Activated CD4-positive, alpha-beta T cell treated with anti-CD3 and anti-CD28 coated beads, Interleukin-2, amount 10 ng/mL, durations not matched to agents 24 days and 14 days (primary cell): Measurements from ENCODE around the gene FITM1. TPM values are rescaled to one million over a fixed set of nuclear protein-coding genes. Genes with fewer than 3 reads are reported as not detected.

ENCODE experiments used
- DNase-seq: peaks from one replicate; pipeline ENCODE4 v3.0.0; 2022
- H3K27ac Mint-ChIP-seq: one replicate; pipeline ENCODE4 v1.8.0; 2022; ENCODE audit warnings: mild to moderate bottlenecking, mixed read lengths
- H3K27me3 Mint-ChIP-seq: one replicate; pipeline ENCODE4 v1.8.0; 2022; ENCODE audit warnings: mixed read lengths
- H3K36me3 Mint-ChIP-seq: one replicate; pipeline ENCODE4 v1.8.0; 2022; ENCODE audit warnings: low read depth, mild to moderate bottlenecking, mixed read lengths
- H3K4me1 Mint-ChIP-seq: one replicate; pipeline ENCODE4 v1.8.0; 2021; ENCODE audit warnings: mixed read lengths
- H3K4me3 Mint-ChIP-seq: one replicate; pipeline ENCODE4 v1.8.0; 2022; ENCODE audit warnings: mild to moderate bottlenecking, moderate library complexity, mixed read lengths
- H3K9me3 Mint-ChIP-seq: one replicate; pipeline ENCODE4 v1.8.0; 2021; ENCODE audit warnings: mixed read lengths
- intact Hi-C: fragments of 100-400 bp; cut with micrococcal nuclease; formaldehyde crosslinking; loops from one replicate; pipeline ENCODE4 v1.15.1; 2023
- total RNA-seq: library from RNA; stranded (reverse); gene quantifications from 2 replicates; pipeline ENCODE4 v1.2.3, GENCODE V29; 2022

The FITM1 gene
- total RNA-seq, 1 donor from 2014 or later, result 0.54 TPM

- Mint-ChIP-seq H3K36me3 (peaks cover 84% of the 10 kb centered on the region), H3K27ac (peak overlapping the region; percentile 97), H3K9me3 (no peaks in the 10 kb centered on the region), H3K27me3 (peaks cover 2% of the 10 kb centered on the region), H3K4me1 (peaks cover 46% of the 10 kb centered on the region), H3K4me3 (peak overlapping the region; percentile 93)
- DNase-seq, result no peak
- intact Hi-C loops, result loop anchor here (5.0 kb wide), 2 partner anchors 103 to 148 kb away; no protein-coding TSS in a partner anchor
Measured at GRCh38 chr14:24159777-24160498, 29.5 kb downstream of the FITM1 start.

- H3K27ac Mint-ChIP-seq, result peak overlapping the region; percentile 97
- H3K27me3 Mint-ChIP-seq, result peaks cover 2% of the 10 kb centered on the region
- no peaks in the 10 kb centered on the region for H3K9me3 Mint-ChIP-seq
- H3K36me3 Mint-ChIP-seq, result peaks cover 86% of the 10 kb centered on the region
- DNase-seq, result no peak
- H3K4me1 Mint-ChIP-seq, result peaks cover 49% of the 10 kb centered on the region
- intact Hi-C loops, result loop anchor here (5.0 kb wide), 2 partner anchors 103 to 148 kb away; no protein-coding TSS in a partner anchor
- H3K4me3 Mint-ChIP-seq, result peak overlapping the region; percentile 93
Measured at GRCh38 chr14:24160499-24160849, 30.0 kb downstream of the FITM1 start.

GRCh38 chr14:24160850-24161804 lies 30.7 kb downstream of the FITM1 start, which contains the start of gene IRF9:
Gene IRF9, plus strand, starts transcription at chr14:24161265. Its CDS starts 880 bp downstream, at chr14:24162145.
- H3K4me1 Mint-ChIP-seq, result peaks cover 51% of the 10 kb centered on the region
- peak within 1 kb of the TSS; percentile 93 for H3K4me3 Mint-ChIP-seq
- intact Hi-C loops, result loop anchor here (1.0 to 5.0 kb wide), 9 partner anchors 14 to 149 kb away; partner anchors contain the start of genes CHMP4A, DCAF11, EMC9 and IPO4
- peaks cover 2% of the 10 kb centered on the region for H3K27me3 Mint-ChIP-seq
- no peaks in the 10 kb centered on the region for H3K9me3 Mint-ChIP-seq
- peak; percentile 100 for DNase-seq
- H3K27ac Mint-ChIP-seq, result peak within 1 kb of the TSS; percentile 97
- H3K36me3 Mint-ChIP-seq, result peaks cover 86% of the 10 kb centered on the region

DNA sequence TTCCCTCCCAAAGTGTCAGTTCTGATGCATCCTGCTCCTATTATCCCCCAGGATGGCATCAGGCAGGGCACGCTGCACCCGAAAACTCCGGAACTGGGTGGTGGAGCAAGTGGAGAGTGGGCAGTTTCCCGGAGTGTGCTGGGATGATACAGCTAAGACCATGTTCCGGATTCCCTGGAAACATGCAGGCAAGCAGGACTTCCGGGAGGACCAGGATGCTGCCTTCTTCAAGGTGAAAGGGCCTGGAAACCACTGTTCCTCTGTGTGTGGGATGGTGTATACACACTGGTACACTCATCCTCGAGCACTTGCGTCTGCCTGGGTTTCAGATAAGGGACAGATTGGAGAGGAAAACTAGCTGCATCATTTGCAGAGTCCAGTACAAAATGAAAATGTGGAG lies 31.6 kb downstream of the FITM1 start:
- intact Hi-C loops, result loop anchor here (5.0 kb wide), 2 partner anchors 105 to 150 kb away; no protein-coding TSS in a partner anchor
- DNase-seq, result peak; percentile 74
- H3K36me3 Mint-ChIP-seq, result peaks cover 89% of the 10 kb centered on the region
- peaks cover 51% of the 10 kb centered on the region for H3K4me1 Mint-ChIP-seq
- peak overlapping the region; percentile 97 for H3K27ac Mint-ChIP-seq
- no peaks in the 10 kb centered on the region for H3K9me3 Mint-ChIP-seq
- H3K27me3 Mint-ChIP-seq, result peaks cover 2% of the 10 kb centered on the region
- H3K4me3 Mint-ChIP-seq, result peak overlapping the region; percentile 93

DNA sequence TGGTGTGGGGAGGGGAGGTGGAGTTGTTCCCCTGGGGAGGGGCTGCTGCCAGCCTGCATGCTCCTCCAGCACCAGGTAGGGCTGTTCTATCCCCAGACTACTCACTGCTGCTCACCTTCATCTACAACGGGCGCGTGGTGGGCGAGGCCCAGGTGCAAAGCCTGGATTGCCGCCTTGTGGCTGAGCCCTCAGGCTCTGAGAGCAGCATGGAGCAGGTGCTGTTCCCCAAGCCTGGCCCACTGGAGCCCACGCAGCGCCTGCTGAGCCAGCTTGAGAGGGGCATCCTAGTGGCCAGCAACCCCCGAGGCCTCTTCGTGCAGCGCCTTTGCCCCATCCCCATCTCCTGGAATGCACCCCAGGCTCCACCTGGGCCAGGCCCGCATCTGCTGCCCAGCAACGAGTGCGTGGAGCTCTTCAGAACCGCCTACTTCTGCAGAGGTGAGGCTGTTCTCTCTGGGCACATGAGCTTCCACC lies 34.1 kb downstream of the FITM1 start:
- H3K4me3 Mint-ChIP-seq, result peak overlapping the region; percentile 49
- peak overlapping the region; percentile 68 for H3K27ac Mint-ChIP-seq
- peaks cover 2% of the 10 kb centered on the region for H3K27me3 Mint-ChIP-seq
- no peak for DNase-seq
- H3K9me3 Mint-ChIP-seq, result no peaks in the 10 kb centered on the region
- intact Hi-C loops, result loop anchor here (5.0 kb wide), 2 partner anchors 107 to 152 kb away; no protein-coding TSS in a partner anchor
- H3K36me3 Mint-ChIP-seq, result peaks cover 85% of the 10 kb centered on the region
- peaks cover 61% of the 10 kb centered on the region for H3K4me1 Mint-ChIP-seq

DNA sequence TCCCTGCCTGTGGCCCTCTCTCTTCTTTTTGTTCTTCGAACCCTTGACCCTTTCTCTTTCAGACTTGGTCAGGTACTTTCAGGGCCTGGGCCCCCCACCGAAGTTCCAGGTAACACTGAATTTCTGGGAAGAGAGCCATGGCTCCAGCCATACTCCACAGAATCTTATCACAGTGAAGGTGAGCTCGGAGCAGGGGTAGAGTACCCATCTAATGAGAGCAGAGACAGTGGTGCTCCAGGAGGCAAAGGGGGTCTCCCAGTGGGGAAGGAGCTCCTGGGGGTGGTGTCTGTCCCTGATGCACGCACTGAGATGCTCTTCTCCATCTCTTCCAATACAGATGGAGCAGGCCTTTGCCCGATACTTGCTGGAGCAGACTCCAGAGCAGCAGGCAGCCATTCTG lies 35.3 kb downstream of the FITM1 start:
- Mint-ChIP-seq H3K4me1 (peaks cover 54% of the 10 kb centered on the region), H3K27ac (peak overlapping the region; percentile 53), H3K36me3 (peaks cover 85% of the 10 kb centered on the region), H3K27me3 (peaks cover 2% of the 10 kb centered on the region), H3K4me3 (no peak overlapping the region), H3K9me3 (no peaks in the 10 kb centered on the region)
- DNase-seq, result no peak
- intact Hi-C loops, result no loop called here

DNA sequence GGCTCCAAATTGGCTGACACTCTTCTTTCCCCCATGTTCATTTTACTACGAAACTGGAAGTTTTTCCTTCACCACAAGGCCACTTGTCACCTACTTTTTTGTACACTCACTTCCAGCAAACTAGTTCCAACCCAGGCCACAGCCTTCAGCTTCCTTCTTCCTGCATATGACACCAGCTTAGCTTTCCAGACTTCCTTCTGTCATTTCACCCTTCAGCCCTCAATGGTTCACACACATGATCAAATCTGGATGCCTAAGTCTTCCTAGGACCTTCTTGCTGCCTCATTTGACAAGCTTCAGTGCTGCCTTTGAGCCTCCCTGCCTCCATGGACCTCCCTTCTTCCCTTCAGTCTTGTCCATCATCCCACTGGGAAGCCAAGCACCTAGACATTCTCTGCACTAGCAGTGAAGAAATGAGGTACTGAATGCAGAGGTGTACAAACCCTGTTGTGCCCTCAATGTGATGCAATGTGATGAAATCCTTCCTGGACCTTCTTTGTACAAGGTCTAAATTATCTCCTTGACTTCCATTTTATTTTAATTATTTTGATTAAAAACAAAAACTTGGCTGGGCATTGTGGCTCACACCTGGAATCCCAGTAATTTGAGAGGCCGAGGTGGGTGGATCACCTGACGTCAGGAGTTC lies 37.1 kb downstream of the FITM1 start:
- Mint-ChIP-seq H3K9me3 (no peaks in the 10 kb centered on the region), H3K27ac (peak overlapping the region; percentile 79), H3K36me3 (peaks cover 77% of the 10 kb centered on the region), H3K4me3 (no peak overlapping the region), H3K27me3 (no peaks in the 10 kb centered on the region), H3K4me1 (peaks cover 50% of the 10 kb centered on the region)
- intact Hi-C loops, result no loop called here
- no peak for DNase-seq

- intact Hi-C loops, result no loop called here
- H3K27ac Mint-ChIP-seq, result peak within 1 kb of the TSS; percentile 83
- no peaks in the 10 kb centered on the region for H3K9me3 Mint-ChIP-seq
- peaks cover 58% of the 10 kb centered on the region for H3K36me3 Mint-ChIP-seq
- no peaks in the 10 kb centered on the region for H3K27me3 Mint-ChIP-seq
- peak; percentile 76 for DNase-seq
- H3K4me3 Mint-ChIP-seq, result peak within 1 kb of the TSS; percentile 72
- peaks cover 26% of the 10 kb centered on the region for H3K4me1 Mint-ChIP-seq
Measured at GRCh38 chr14:24171422-24172260, 41.2 kb downstream of the FITM1 start, which contains the start of gene REC8. Gene REC8, plus strand, starts transcription at chr14:24172080. Its CDS starts 473 bp downstream, at chr14:24172553.

- no peak overlapping the region for H3K27ac Mint-ChIP-seq
- no peak for DNase-seq
- H3K4me1 Mint-ChIP-seq, result peaks cover 23% of the 10 kb centered on the region
- H3K36me3 Mint-ChIP-seq, result peaks cover 61% of the 10 kb centered on the region
- H3K4me3 Mint-ChIP-seq, result no peak overlapping the region
- no peaks in the 10 kb centered on the region for H3K27me3 Mint-ChIP-seq
- intact Hi-C loops, result no loop called here
- H3K9me3 Mint-ChIP-seq, result no peaks in the 10 kb centered on the region
Measured at GRCh38 chr14:24172261-24172860, 41.9 kb downstream of the FITM1 start.

DNA sequence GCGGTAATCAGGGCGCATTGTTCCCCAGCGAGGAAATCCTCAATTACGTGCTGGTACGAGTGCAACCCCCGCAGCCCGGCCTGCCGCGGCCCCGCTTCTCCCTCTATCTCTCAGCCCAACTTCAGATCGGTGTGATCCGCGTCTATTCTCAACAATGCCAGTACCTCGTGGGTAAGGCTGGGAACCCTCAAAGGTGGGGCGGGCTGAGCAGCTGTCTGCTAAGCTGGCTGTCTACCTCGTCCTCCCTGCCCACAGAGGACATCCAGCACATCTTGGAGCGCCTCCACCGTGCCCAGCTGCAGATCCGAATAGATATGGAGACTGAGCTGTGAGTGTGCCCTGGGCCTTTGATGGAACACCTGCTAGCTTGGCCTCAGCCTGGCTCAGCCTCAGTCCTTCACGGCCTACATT lies 42.4 kb downstream of the FITM1 start:
- DNase-seq, result no peak
- Mint-ChIP-seq H3K9me3 (no peaks in the 10 kb centered on the region), H3K4me1 (peaks cover 20% of the 10 kb centered on the region), H3K27ac (peak overlapping the region; percentile 22), H3K36me3 (peaks cover 61% of the 10 kb centered on the region), H3K27me3 (no peaks in the 10 kb centered on the region), H3K4me3 (no peak overlapping the region)
- intact Hi-C loops, result no loop called here

- no peak overlapping the region for H3K4me3 Mint-ChIP-seq
- peaks cover 5% of the 10 kb centered on the region for H3K4me1 Mint-ChIP-seq
- DNase-seq, result no peak
- no peak overlapping the region for H3K27ac Mint-ChIP-seq
- no peaks in the 10 kb centered on the region for H3K27me3 Mint-ChIP-seq
- peaks cover 61% of the 10 kb centered on the region for H3K36me3 Mint-ChIP-seq
- intact Hi-C loops, result no loop called here
- H3K9me3 Mint-ChIP-seq, result no peaks in the 10 kb centered on the region
Measured at GRCh38 chr14:24176599-24176998, 46.1 kb downstream of the FITM1 start.

DNA sequence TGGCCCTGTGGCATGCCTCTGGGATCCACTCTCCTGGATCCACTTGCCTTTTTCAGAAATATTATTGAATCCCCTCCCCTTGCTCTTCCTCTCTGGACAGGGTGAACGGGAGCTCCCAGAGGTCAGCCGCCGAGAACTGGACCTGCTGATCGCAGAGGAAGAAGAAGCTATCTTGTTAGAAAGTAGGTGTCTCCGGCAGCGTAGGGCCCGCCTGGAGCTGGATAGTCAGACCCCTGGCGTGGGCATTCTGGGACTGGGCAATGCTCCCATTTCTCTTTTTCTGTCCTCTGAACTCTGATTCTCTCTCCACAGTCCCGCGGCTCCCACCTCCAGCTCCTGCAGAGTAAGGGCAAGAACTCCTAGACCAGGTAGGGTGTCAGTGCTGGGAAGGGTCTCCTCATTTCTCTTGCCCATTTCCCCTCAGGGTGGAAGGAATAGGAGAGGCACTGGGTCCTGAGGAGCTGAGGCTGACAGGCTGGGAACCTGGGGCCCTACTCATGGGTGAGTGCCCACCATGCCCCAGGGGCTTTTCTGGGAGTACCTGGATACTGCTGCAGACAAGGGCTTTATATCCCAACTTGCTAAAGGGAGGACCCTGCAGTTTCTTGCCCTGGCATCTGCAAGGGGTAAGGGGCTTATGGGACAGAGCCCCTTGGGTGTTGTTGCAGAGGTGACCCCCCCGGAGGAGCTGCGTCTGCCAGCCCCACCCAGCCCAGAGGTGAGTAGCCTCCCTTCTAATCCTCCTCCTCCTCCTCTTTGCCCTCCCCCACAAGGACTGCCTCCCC lies 46.8 kb downstream of the FITM1 start:
- intact Hi-C loops, result no loop called here
- no peak for DNase-seq
- no peak overlapping the region for H3K27ac Mint-ChIP-seq

More for the DNA sequence above, 46.8 kb downstream of the FITM1 start:
- no peaks in the 10 kb centered on the region for H3K9me3 Mint-ChIP-seq
- H3K4me1 Mint-ChIP-seq, result peaks cover 5% of the 10 kb centered on the region
- no peak overlapping the region for H3K4me3 Mint-ChIP-seq
- H3K27me3 Mint-ChIP-seq, result no peaks in the 10 kb centered on the region
- peaks cover 63% of the 10 kb centered on the region for H3K36me3 Mint-ChIP-seq
